ENCODE data around the gene UCKL1. TPM values are rescaled to one million over a fixed set of nuclear protein-coding genes. Genes with fewer than 3 reads are reported as not detected.
"Not testable (repeated sequence)": the region's sequence is repeated elsewhere in the genome, so short reads cannot be mapped to it uniquely, and the experiment has no call there.

The UCKL1 gene
- total RNA-seq, 6 experiments from 2014 or later, result 13.1 to 28.5 (median 16.9) TPM

DNA sequence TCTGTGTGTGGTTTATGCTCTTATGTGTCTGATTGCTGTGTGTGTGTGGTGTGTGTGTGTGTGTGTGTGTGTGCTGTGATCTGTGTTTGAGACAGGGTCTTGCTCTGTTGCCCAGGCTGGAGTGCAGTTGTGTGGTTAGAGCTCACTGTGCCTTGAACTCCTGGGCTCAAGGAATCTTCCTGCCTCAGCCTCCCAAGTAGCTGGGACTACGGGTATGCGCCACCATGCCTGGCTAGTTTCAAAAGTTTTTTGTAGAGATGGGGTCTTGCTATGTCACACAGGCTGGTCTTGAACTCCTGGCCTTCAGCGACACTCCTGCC lies 16.9 kb upstream of the UCKL1 start:
- 72% methylated on average over 3 of the region's 3 CpGs for WGBS (ENCODE audit: insufficient coverage, low coverage, low lambda C conversion rate, missing lambda C conversion rate)
- Histone ChIP-seq H3K27me3 (no peaks in the 10 kb centered on the region), H3K36me3 (no peaks in the 10 kb centered on the region), H3K4me1 (peaks cover 0 to 21% (median 7%) of the 10 kb centered on the region in 4 donors), H3K9me3 (no peaks in the 10 kb centered on the region), H3K27ac (no peak overlapping the region), H3K4me3 (no peak overlapping the region)
- intact Hi-C loops (cut with DNase I), result loop anchor here (10.0 kb wide), 2 partner anchors 428 to 438 kb away; partner anchors contain the start of genes PTK6 (in 1 of the 2) and SRMS (in 1 of the 2)
- DNase-seq (no peak), ATAC-seq (no peak)
- TF ChIP-seq, protein P1, sequence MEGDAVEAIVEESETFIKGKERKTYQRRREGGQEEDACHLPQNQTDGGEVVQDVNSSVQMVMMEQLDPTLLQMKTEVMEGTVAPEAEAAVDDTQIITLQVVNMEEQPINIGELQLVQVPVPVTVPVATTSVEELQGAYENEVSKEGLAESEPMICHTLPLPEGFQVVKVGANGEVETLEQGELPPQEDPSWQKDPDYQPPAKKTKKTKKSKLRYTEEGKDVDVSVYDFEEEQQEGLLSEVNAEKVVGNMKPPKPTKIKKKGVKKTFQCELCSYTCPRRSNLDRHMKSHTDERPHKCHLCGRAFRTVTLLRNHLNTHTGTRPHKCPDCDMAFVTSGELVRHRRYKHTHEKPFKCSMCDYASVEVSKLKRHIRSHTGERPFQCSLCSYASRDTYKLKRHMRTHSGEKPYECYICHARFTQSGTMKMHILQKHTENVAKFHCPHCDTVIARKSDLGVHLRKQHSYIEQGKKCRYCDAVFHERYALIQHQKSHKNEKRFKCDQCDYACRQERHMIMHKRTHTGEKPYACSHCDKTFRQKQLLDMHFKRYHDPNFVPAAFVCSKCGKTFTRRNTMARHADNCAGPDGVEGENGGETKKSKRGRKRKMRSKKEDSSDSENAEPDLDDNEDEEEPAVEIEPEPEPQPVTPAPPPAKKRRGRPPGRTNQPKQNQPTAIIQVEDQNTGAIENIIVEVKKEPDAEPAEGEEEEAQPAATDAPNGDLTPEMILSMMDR (IDR thresholded peaks at IDR 0.05), result no peak
- TF ChIP-seq POLR2A (IDR thresholded peaks at IDR 0.05), result no peak

DNA sequence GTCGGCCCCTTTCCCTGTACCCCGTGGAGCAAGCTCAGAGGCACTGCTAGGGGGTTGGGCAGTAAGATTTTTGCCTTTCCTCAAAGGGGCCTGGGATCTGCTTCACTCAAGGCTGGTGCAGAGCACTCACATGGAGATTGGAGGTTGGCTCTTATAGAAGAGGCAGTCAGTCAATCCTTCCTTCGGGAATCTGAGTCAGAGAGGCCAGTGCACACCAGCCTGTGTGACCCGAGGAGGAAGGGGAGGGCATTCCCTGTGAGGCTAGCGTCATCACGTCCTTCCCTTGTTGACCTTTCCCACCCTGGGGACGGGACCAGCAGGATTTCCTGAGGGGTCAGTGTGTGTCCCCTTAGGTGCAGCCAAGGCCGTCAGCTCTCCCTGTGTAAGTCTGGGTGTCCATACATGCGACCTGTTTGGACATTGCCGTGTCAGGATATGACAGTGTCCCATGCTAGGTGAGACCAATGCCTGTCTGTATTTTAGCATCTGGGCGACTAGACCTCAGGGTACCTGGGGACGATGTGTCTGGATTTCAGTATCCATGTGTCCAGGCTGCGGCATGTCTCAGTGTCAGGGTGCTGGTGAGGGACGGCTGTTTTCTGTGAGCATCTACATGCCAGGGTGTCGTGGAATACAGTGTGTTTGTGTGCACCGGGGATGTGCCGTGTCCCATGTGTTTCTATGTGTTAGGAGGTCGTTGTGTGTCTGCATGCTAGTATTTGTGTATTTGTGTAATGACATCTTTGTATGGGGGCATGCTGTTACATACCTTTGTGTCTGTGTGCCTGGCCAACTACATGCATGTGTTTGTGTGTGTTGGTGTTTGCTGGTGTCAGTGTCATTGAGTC lies 16.3 kb upstream of the UCKL1 start:
- H3K27me3 ChIP-seq, result no peaks in the 10 kb centered on the region
- peaks cover 0 to 21% (median 7%) of the 10 kb centered on the region in 4 donors for H3K4me1 ChIP-seq
- H3K9me3 ChIP-seq, result no peaks in the 10 kb centered on the region
- H3K36me3 ChIP-seq, result peaks cover 0 to 5% (median 1%) of the 10 kb centered on the region in 4 donors
- intact Hi-C loops (cut with DNase I), result loop anchor here (10.0 kb wide), 2 partner anchors 428 to 438 kb away; partner anchors contain the start of genes PTK6 (in 1 of the 2) and SRMS (in 1 of the 2)
- ATAC-seq (peak in 3 of 4 donors; percentile 0 to 33 (median 26)), DNase-seq (peak; percentile 40 to 54 (median 49))
- H3K4me3 ChIP-seq, result no peak overlapping the region
- no peak overlapping the region for H3K27ac ChIP-seq
- 12% methylated on average over 5 of the region's 18 CpGs for WGBS (ENCODE audit: insufficient coverage, low coverage, low lambda C conversion rate, missing lambda C conversion rate)
- TF ChIP-seq, protein P1 (IDR thresholded peaks at IDR 0.05), result no peak
- no peak for TF ChIP-seq POLR2A (IDR thresholded peaks at IDR 0.05)

DNA sequence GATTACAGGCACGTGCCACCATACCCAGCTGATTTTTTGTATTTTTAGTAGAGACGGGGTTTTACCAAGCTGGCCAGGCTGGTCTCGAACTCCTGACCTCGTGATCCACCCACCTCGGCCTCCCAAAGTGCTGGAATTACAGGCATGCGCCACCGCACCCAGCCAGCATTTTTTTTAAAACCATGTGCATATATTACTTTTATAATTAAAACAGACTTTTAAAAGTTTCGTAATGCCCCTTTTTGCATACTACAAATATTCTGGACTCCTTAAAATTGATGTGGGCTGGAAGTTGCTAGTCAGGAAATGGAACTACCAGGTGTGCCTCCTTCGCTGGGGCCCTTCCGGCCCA lies 15.7 kb upstream of the UCKL1 start:
- H3K27me3 ChIP-seq, DNase-seq, H3K4me3 ChIP-seq, H3K9me3 ChIP-seq, H3K27ac ChIP-seq, ATAC-seq: not testable (repeated sequence)
- WGBS (ENCODE audit: insufficient coverage, low coverage, low lambda C conversion rate, missing lambda C conversion rate), result 72% methylated on average over 10 of the region's 10 CpGs
- H3K36me3 ChIP-seq, result peaks cover 0 to 10% (median 4%) of the 10 kb centered on the region in 4 donors
- intact Hi-C loops (cut with DNase I), result loop anchor here (10.0 kb wide), 2 partner anchors 427 to 437 kb away; partner anchors contain the start of genes PTK6 (in 1 of the 2) and SRMS (in 1 of the 2)
- H3K4me1 ChIP-seq, result peaks cover 0 to 21% (median 7%) of the 10 kb centered on the region in 4 donors

DNA sequence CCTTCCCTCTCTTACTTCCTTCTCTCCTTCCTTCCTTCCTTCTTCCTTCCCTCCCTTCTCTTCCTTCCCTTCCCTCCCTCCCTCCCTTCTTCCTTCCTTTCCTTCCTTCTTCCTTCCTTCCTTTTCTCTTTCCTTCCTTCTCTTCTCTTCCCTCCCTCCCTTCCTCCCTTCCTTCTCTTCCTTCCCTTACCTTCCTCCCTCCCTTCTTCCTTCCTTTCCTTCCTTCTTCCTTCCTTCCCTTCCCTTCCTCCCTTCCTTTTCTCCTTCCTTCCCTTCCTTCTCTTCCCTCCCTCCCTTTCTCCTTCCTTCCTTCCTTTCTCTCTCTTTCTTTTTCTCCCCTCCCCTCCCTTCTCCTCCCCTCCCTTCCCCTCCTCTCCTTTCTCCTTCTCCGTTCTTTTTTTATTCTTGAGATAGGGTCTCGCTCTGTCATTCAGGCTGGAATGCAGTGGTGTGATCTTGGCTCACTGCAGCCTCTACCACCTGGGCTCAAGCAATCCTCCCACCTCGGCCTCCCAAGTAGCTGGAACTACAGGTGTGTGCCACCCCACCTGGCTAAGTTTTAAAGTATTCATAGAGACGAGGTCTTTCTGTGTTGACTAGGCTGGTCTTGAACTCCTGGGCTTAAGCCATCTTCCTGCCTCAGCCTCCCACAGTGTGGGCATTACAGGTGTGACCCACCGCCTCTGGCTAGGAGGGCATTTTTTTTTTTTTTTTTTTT lies 14.7 kb upstream of the UCKL1 start:
- TF ChIP-seq, protein P1 (IDR thresholded peaks at IDR 0.05), result no peak
- TF ChIP-seq POLR2A (IDR thresholded peaks at IDR 0.05), result no peak
- H3K27ac ChIP-seq, result no peak overlapping the region
- H3K4me1 ChIP-seq, result peaks cover 0 to 21% (median 7%) of the 10 kb centered on the region in 4 donors

More for the DNA sequence above, 14.7 kb upstream of the UCKL1 start:
- intact Hi-C loops (cut with DNase I), result loop anchor here (10.0 kb wide), 2 partner anchors 426 to 436 kb away; partner anchors contain the start of genes PTK6 (in 1 of the 2) and SRMS (in 1 of the 2)
- Histone ChIP-seq H3K4me3 (no peak overlapping the region), H3K27me3 (no peaks in the 10 kb centered on the region), H3K9me3 (no peaks in the 10 kb centered on the region), H3K36me3 (peaks cover 0 to 16% (median 9%) of the 10 kb centered on the region in 4 donors)
- WGBS (ENCODE audit: insufficient coverage, low coverage, low lambda C conversion rate, missing lambda C conversion rate), result 92% methylated on average over 5 of the region's 5 CpGs
- ATAC-seq (no peak), DNase-seq (no peak)
